ENCODE measurements around the gene CNIH3. TPM values are rescaled to one million over a fixed set of nuclear protein-coding genes. Genes with fewer than 3 reads are reported as not detected.

Gene CNIH3
- total and polyA plus RNA-seq, 2 donors (not counting 1 experiment from before 2014, with no cell fraction given) = 3.7 to 28.1 TPM

- Histone ChIP-seq H3K27ac (ENCODE audit: insufficient read depth, low read length) (no peak overlapping the region), H3K9me3 (ENCODE audit: control insufficient read depth, insufficient read depth, low read depth, low read length) (no peaks in the 10 kb centered on the region), H3K27me3 (ENCODE audit: control insufficient read depth, insufficient read depth, low read length) (no peaks in the 10 kb centered on the region), H3K9ac (ENCODE audit: insufficient read depth, low read length) (no peak overlapping the region), H3K4me2 (ENCODE audit: extremely low read depth, insufficient read depth, low read length) (no peak overlapping the region), H3K4me3 (replicated peaks in 1 of 4; ENCODE audit: control extremely low read depth in 1 of 4, insufficient read depth in 1 of 4, low read depth in 3 of 4, low read length in 4 of 4) (no peak overlapping the region), H2AFZ (ENCODE audit: low read length) (no peak overlapping the region), H4K20me1 (ENCODE audit: control insufficient read depth, extremely low read depth, insufficient read depth, low read length) (no peaks in the 10 kb centered on the region), H3K36me3 (ENCODE audit: control insufficient read depth, insufficient read depth, low read length) (no peaks in the 10 kb centered on the region), H3K4me1 (ENCODE audit: control insufficient read depth, extremely low read depth, insufficient read depth, low read length) (no peaks in the 10 kb centered on the region), H3K79me2 (ENCODE audit: control insufficient read depth, insufficient read depth, low read length) (no peaks in the 10 kb centered on the region)
- no peak for TF ChIP-seq EZH2 (IDR thresholded peaks at IDR 0.05; ENCODE audit: low read length, missing control alignments)
- TF ChIP-seq, protein P1, sequence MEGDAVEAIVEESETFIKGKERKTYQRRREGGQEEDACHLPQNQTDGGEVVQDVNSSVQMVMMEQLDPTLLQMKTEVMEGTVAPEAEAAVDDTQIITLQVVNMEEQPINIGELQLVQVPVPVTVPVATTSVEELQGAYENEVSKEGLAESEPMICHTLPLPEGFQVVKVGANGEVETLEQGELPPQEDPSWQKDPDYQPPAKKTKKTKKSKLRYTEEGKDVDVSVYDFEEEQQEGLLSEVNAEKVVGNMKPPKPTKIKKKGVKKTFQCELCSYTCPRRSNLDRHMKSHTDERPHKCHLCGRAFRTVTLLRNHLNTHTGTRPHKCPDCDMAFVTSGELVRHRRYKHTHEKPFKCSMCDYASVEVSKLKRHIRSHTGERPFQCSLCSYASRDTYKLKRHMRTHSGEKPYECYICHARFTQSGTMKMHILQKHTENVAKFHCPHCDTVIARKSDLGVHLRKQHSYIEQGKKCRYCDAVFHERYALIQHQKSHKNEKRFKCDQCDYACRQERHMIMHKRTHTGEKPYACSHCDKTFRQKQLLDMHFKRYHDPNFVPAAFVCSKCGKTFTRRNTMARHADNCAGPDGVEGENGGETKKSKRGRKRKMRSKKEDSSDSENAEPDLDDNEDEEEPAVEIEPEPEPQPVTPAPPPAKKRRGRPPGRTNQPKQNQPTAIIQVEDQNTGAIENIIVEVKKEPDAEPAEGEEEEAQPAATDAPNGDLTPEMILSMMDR (conservative IDR thresholded peaks at IDR 0.05 in 1 of 2, IDR thresholded peaks at IDR 0.05 in 1 of 2; ENCODE audit: low read depth in 1 of 2, low read length in 2 of 2) = no peak
- DNase-seq (ENCODE audit: low read depth in 2 of 2) = no peak
Measured at GRCh38 chr1:224713228-224713627, 97.1 kb downstream of the CNIH3 start.

DNA sequence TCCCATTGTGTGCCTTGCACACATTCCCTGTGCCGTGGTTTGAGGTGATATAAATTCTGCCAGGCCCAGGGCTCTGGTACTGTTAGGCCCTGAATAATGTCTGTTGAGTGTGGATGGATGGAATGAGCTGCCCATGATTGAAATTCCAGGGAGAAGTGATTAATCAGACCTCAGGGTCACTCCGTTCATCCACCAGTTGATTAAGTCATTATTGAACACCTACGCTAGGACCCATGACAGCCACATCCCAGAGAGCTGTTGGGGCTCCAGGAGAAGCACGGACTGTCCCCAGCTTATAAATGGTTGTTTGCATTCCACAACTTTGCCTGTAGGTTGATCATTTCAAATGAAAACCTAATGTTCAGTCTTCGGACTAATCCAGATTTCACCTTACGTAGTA, 98.4 kb downstream of the CNIH3 start:
- Histone ChIP-seq H3K4me3 (replicated peaks in 1 of 4; ENCODE audit: control extremely low read depth in 1 of 4, insufficient read depth in 1 of 4, low read depth in 3 of 4, low read length in 4 of 4) (no peak overlapping the region), H4K20me1 (ENCODE audit: control insufficient read depth, extremely low read depth, insufficient read depth, low read length) (no peaks in the 10 kb centered on the region), H3K79me2 (ENCODE audit: control insufficient read depth, insufficient read depth, low read length) (no peaks in the 10 kb centered on the region), H2AFZ (ENCODE audit: low read length) (no peak overlapping the region), H3K36me3 (ENCODE audit: control insufficient read depth, insufficient read depth, low read length) (no peaks in the 10 kb centered on the region), H3K27ac (ENCODE audit: insufficient read depth, low read length) (no peak overlapping the region), H3K4me2 (ENCODE audit: extremely low read depth, insufficient read depth, low read length) (no peak overlapping the region), H3K27me3 (ENCODE audit: control insufficient read depth, insufficient read depth, low read length) (no peaks in the 10 kb centered on the region), H3K9me3 (ENCODE audit: control insufficient read depth, insufficient read depth, low read depth, low read length) (no peaks in the 10 kb centered on the region), H3K9ac (ENCODE audit: insufficient read depth, low read length) (no peak overlapping the region), H3K4me1 (ENCODE audit: control insufficient read depth, extremely low read depth, insufficient read depth, low read length) (no peaks in the 10 kb centered on the region)
- no peak for TF ChIP-seq EZH2 (IDR thresholded peaks at IDR 0.05; ENCODE audit: low read length, missing control alignments)
- TF ChIP-seq, protein P1 (conservative IDR thresholded peaks at IDR 0.05 in 1 of 2, IDR thresholded peaks at IDR 0.05 in 1 of 2; ENCODE audit: low read depth in 1 of 2, low read length in 2 of 2) = no peak
- DNase-seq (ENCODE audit: low read depth in 2 of 2) = no peak

- Histone ChIP-seq H3K9me3 (ENCODE audit: control insufficient read depth, insufficient read depth, low read depth, low read length) (no peaks in the 10 kb centered on the region), H3K9ac (ENCODE audit: insufficient read depth, low read length) (no peak overlapping the region), H3K4me1 (ENCODE audit: control insufficient read depth, extremely low read depth, insufficient read depth, low read length) (no peaks in the 10 kb centered on the region), H3K4me3 (replicated peaks in 1 of 4; ENCODE audit: control extremely low read depth in 1 of 4, insufficient read depth in 1 of 4, low read depth in 3 of 4, low read length in 4 of 4) (no peak overlapping the region), H4K20me1 (ENCODE audit: control insufficient read depth, extremely low read depth, insufficient read depth, low read length) (no peaks in the 10 kb centered on the region), H3K4me2 (ENCODE audit: extremely low read depth, insufficient read depth, low read length) (no peak overlapping the region), H3K79me2 (ENCODE audit: control insufficient read depth, insufficient read depth, low read length) (no peaks in the 10 kb centered on the region), H3K36me3 (ENCODE audit: control insufficient read depth, insufficient read depth, low read length) (no peaks in the 10 kb centered on the region), H3K27me3 (ENCODE audit: control insufficient read depth, insufficient read depth, low read length) (no peaks in the 10 kb centered on the region), H3K27ac (ENCODE audit: insufficient read depth, low read length) (no peak overlapping the region), H2AFZ (ENCODE audit: low read length) (no peak overlapping the region)
- no peak for DNase-seq (ENCODE audit: low read depth in 2 of 2)
- no peak for TF ChIP-seq EZH2 (IDR thresholded peaks at IDR 0.05; ENCODE audit: low read length, missing control alignments)
- TF ChIP-seq, protein P1 (conservative IDR thresholded peaks at IDR 0.05 in 1 of 2, IDR thresholded peaks at IDR 0.05 in 1 of 2; ENCODE audit: low read depth in 1 of 2, low read length in 2 of 2) = no peak
Measured at GRCh38 chr1:224718470-224719053, 102.4 kb downstream of the CNIH3 start.

All from fibroblast of lung (primary cell).